ENCODE data around the gene APOC1.

DNA sequence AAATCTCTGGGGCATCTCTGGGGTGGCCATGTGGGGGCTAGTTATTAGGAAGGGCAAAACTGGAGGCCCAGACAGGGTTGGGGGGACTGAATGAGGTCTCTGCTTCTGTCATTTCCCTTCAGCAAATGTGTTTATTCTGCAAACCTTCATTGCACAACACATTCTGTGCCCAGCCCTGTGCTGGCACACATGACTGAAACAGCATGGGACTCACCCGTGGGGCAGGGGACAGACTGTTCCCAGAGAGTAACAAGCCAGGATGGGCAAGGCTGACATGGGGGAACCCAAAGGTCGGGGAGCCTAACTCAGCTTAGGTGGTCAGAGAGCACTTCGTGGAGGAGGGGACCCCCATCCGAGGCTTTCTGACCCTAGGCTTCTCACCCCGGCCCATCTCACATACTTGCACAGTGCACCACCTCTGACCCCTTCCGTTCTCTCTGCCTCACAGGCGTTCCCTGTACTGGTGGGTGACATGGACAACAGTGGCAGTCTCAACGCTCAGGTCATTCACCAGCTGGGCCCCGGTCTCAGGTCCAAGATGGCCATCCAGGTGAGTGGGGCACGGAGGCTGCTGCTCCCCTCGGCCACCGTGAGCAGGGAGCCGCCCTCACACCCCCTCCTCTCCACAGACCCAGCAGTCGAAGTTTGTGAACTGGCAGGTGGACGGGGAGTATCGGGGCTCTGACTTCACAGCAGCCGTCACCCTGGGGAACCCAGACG, 20.9 kb upstream of the APOC1 start:
- no peak for TF ChIP-seq RARB (CRISPR knock-in tag; IDR thresholded peaks at IDR 0.05)
- no peak for TF ChIP-seq GLIS3 (CRISPR knock-in tag; IDR thresholded peaks at IDR 0.05)
- no peak for TF ChIP-seq ESRRG (CRISPR knock-in tag; IDR thresholded peaks at IDR 0.05)
- TF ChIP-seq, protein P1, sequence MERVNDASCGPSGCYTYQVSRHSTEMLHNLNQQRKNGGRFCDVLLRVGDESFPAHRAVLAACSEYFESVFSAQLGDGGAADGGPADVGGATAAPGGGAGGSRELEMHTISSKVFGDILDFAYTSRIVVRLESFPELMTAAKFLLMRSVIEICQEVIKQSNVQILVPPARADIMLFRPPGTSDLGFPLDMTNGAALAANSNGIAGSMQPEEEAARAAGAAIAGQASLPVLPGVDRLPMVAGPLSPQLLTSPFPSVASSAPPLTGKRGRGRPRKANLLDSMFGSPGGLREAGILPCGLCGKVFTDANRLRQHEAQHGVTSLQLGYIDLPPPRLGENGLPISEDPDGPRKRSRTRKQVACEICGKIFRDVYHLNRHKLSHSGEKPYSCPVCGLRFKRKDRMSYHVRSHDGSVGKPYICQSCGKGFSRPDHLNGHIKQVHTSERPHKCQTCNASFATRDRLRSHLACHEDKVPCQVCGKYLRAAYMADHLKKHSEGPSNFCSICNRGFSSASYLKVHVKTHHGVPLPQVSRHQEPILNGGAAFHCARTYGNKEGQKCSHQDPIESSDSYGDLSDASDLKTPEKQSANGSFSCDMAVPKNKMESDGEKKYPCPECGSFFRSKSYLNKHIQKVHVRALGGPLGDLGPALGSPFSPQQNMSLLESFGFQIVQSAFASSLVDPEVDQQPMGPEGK (CRISPR knock-in tag; IDR thresholded peaks at IDR 0.05; ENCODE audit: borderline replicate concordance) = no peak
- TF ChIP-seq, protein P2, sequence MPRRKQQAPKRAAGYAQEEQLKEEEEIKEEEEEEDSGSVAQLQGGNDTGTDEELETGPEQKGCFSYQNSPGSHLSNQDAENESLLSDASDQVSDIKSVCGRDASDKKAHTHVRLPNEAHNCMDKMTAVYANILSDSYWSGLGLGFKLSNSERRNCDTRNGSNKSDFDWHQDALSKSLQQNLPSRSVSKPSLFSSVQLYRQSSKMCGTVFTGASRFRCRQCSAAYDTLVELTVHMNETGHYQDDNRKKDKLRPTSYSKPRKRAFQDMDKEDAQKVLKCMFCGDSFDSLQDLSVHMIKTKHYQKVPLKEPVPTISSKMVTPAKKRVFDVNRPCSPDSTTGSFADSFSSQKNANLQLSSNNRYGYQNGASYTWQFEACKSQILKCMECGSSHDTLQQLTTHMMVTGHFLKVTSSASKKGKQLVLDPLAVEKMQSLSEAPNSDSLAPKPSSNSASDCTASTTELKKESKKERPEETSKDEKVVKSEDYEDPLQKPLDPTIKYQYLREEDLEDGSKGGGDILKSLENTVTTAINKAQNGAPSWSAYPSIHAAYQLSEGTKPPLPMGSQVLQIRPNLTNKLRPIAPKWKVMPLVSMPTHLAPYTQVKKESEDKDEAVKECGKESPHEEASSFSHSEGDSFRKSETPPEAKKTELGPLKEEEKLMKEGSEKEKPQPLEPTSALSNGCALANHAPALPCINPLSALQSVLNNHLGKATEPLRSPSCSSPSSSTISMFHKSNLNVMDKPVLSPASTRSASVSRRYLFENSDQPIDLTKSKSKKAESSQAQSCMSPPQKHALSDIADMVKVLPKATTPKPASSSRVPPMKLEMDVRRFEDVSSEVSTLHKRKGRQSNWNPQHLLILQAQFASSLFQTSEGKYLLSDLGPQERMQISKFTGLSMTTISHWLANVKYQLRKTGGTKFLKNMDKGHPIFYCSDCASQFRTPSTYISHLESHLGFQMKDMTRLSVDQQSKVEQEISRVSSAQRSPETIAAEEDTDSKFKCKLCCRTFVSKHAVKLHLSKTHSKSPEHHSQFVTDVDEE (CRISPR knock-in tag; IDR thresholded peaks at IDR 0.05) = no peak
- no peak for TF ChIP-seq ZFP3 (CRISPR knock-in tag; IDR thresholded peaks at IDR 0.05)
- TF ChIP-seq, protein P3, sequence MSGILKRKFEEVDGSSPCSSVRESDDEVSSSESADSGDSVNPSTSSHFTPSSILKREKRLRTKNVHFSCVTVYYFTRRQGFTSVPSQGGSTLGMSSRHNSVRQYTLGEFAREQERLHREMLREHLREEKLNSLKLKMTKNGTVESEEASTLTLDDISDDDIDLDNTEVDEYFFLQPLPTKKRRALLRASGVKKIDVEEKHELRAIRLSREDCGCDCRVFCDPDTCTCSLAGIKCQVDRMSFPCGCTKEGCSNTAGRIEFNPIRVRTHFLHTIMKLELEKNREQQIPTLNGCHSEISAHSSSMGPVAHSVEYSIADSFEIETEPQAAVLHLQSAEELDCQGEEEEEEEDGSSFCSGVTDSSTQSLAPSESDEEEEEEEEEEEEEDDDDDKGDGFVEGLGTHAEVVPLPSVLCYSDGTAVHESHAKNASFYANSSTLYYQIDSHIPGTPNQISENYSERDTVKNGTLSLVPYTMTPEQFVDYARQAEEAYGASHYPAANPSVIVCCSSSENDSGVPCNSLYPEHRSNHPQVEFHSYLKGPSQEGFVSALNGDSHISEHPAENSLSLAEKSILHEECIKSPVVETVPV (CRISPR knock-in tag; IDR thresholded peaks at IDR 0.05) = no peak
- TF ChIP-seq ARNTL (CRISPR knock-in tag; IDR thresholded peaks at IDR 0.05; ENCODE audit: borderline replicate concordance, low read depth) = no peak
- no peak for TF ChIP-seq TOX (CRISPR knock-in tag; IDR thresholded peaks at IDR 0.05; ENCODE audit: borderline replicate concordance)
- TF ChIP-seq ZFP30 (CRISPR knock-in tag; IDR thresholded peaks at IDR 0.05) = no peak
- no peak for TF ChIP-seq ZNF70 (CRISPR knock-in tag; IDR thresholded peaks at IDR 0.05)
